Uterus (tissue), 2 donors: ENCODE results near the gene GDE1.
"Not testable (repeated sequence)": the region's sequence is repeated elsewhere in the genome, so short reads cannot be mapped to it uniquely, and the experiment has no call there.

ENCODE experiments used
- CTCF ChIP-seq, 4 experiments: fragments of 200-600 bp in 2 of 4; fragments of 450-650 bp in 2 of 4; sonication (generic) in 2 of 4; IDR thresholded peaks; one replicate each; pipeline ENCODE4 v1.5.1; 2016 to 2019; ENCODE audit warnings: antibody characterized with exemption in 4 of 4, mild to moderate bottlenecking in 2 of 4, moderate library complexity in 1 of 4
- POLR2A ChIP-seq, 2 donors: fragments of 450-650 bp; IDR thresholded peaks; one replicate each; pipeline ENCODE4 v1.6.1; 2016; ENCODE audit warnings: antibody characterized with exemption in 2 of 2, mild to moderate bottlenecking in 1 of 2, moderate library complexity in 1 of 2

GRCh38 chr16:19543278-19543996, 21.5 kb upstream of the GDE1 start:
- TF ChIP-seq CTCF, POLR2A (IDR thresholded peaks at IDR 0.05): not testable (repeated sequence)
